ENCODE measurements around the gene TMEM176A.

- no peak for TF ChIP-seq CTCF (IDR thresholded peaks at IDR 0.05)
- no peak for TF ChIP-seq POLR2A (IDR thresholded peaks at IDR 0.05)
Observed at GRCh38 chr7:150818971-150819370, 18.4 kb downstream of the TMEM176A start.
